GM10266 (cell line): Measurements from ENCODE around the gene TPX2.

ENCODE experiments used
- DNase-seq: peaks from one replicate; pipeline ENCODE4 v3.0.0; 2012; ENCODE audit errors: extremely low spot score
- CTCF ChIP-seq: IDR thresholded peaks from 2 replicates; pipeline ENCODE4 v1.5.1; 2012; ENCODE audit warnings: mild to moderate bottlenecking, low read depth; ENCODE audit not compliant: control insufficient read depth, insufficient read depth; ENCODE audit errors: missing control alignments

Gene TPX2

DNA sequence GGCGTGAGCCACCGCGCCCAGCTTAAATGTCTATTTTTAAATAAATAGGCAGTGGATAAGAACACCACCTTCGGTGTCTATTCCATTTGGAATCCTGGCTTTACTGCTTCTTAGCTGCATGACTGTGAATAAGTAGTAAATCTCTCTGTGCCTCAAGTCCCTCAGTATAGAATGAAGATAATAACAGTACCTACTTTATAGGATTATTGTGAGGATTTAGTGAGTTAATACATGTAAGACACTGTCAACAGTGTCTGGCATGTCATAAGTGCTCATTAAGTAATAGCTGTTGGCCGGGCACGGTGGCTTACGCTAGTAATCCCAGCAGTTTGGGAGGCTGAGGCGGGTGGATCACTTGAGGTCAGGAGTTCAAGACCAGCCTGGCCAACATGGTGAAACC, 10.1 kb downstream of the TPX2 start:
- no peak for DNase-seq
- TF ChIP-seq CTCF, result no peak

DNA sequence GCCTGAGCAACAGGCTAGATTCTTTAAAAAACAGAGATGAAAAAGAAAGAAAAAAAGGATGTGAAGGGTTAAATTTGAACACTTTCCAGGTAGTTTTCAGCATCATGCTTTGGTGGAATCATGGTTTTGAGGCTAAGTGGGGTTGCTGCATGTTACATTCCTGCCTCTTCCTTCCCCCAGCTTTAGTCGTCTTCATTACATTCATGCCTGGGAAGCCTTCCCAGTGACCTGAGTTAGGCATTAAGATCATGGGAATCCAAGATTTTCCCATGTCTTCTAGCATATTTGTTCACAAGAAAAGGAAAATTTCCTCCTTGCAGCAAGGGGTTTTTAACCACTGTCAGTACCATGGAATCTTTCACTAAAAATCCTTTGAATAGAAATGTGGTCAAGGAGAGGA, 12.0 kb downstream of the TPX2 start:
- no peak for DNase-seq
- TF ChIP-seq CTCF, result no peak

- DNase-seq, result no peak
- TF ChIP-seq CTCF, result no peak
These were observed 18.2 kb downstream of the TPX2 start for GRCh38 chr20:31757254-31757653.

DNA sequence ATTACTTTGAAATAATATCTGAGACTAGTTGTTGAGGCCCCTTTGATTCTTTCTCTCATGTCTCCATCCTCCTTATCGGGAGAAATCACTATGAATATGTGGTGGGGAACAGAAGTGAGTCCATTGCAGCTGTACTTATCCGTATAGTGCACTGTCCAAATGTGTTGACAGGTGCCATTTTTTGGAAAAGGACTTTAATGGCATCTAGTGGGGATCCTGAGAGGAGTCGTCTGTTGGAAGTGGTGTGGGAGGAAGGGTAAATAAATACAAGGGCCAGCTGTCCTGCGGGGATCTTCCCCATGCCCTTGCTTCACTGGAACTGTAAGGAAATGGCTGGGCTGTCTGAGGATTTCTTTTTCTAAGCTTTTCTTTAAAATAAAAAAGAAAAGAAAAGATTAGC, 19.4 kb downstream of the TPX2 start:
- DNase-seq, result no peak

DNA sequence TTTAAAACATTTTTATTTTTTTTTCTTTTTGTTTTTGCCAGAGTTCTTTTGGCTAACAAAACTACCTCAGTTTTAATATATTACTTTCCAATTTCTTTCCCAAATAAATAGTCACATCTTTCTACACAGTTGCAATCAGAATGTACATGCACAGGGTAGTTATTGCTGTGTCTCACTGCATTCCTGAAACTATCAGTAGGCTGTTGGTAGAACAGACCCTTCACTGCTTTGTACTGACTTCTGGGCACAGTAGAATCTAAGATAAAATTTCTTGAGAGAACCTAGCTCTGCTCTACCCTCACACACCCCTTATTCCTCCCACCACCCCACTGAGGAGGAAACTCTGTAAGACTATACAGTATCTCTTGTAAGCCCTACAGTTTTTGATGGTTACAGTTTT, 19.9 kb downstream of the TPX2 start:
- DNase-seq, result no peak
- TF ChIP-seq CTCF, result no peak

More for the DNA sequence above, 19.4 kb downstream of the TPX2 start:
- TF ChIP-seq CTCF, result no peak

DNA sequence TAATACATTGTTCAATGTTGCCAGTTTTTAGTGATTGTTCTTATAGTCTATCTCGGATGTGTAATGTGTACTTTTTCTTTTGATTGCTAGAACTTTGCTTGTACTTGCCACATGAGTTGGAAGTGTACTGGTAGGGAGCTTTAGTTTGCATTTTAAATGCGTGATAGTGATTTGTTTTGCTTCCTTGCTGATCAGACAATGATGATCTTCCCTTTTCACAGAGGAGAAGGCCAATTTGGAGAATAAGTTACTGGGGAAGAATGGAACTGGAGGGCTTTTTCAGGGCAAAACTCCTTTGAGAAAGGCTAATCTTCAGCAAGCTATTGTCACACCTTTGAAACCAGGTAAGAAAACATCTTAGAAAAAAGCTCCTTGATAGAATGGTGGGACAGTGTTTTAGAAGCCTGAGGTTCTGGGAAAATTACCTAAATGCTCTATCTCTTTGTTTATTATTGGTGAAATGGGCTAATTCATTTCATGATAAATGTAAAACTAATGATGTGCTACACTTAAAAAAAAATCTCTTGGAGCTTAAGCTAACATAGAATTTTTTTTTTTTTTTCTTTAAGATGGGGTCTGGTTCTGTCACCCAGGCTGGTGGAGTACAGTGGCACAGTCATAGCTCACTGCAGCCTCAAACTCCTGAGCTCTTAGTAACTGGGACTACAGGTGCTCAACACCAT, 20.9 kb downstream of the TPX2 start:
- no peak for DNase-seq
- no peak for TF ChIP-seq CTCF

- DNase-seq, result no peak
- no peak for TF ChIP-seq CTCF
These were observed 21.6 kb downstream of the TPX2 start for GRCh38 chr20:31760519-31761240.
